ENCODE results near the gene OR51B4. TPM values are rescaled to one million over a fixed set of nuclear protein-coding genes. Genes with fewer than 3 reads are reported as not detected.
"Not testable (repeated sequence)": the region's sequence is repeated elsewhere in the genome, so short reads cannot be mapped to it uniquely, and the experiment has no call there.

The OR51B4 gene
- total RNA-seq, 5 donors from 2014 or later (not counting 1 experiment from before 2014, with no cell fraction given) = not detected

GRCh38 chr11:5298451-5298850 lies 3.3 kb downstream of the OR51B4 start:
- Histone ChIP-seq H3K9me3 (no peaks in the 10 kb centered on the region), H3K4me1 (ENCODE audit: control insufficient read depth in 1 of 2, extremely low read depth in 1 of 2, insufficient read depth in 2 of 2, low read length in 2 of 2) (no peaks in the 10 kb centered on the region), H3K27me3 (replicated peaks in 1 of 2; ENCODE audit: control insufficient read depth in 2 of 2, extremely low read depth in 1 of 2, insufficient read depth in 2 of 2, low read length in 1 of 2) (no peaks in the 10 kb centered on the region), H3K27ac (ENCODE audit: low read length) (no peak overlapping the region), H3K36me3 (ENCODE audit: control insufficient read depth in 2 of 2, extremely low read depth in 1 of 2, insufficient read depth in 1 of 2, low read length in 1 of 2) (no peaks in the 10 kb centered on the region), H3K4me3 (ENCODE audit: control insufficient read depth in 1 of 2, extremely low read depth in 1 of 2, low read length in 1 of 2) (no peak overlapping the region)
- H3K36me3 Mint-ChIP-seq = no peaks in the 10 kb centered on the region
- peaks cover 0 to 4% (median 0%) of the 10 kb centered on the region in 3 donors for H3K9me3 Mint-ChIP-seq
- H3K27ac Mint-ChIP-seq = no peak overlapping the region
- H3K4me3 Mint-ChIP-seq = no peak overlapping the region
- H3K27me3 Mint-ChIP-seq = peaks cover 0 to 12% of the 10 kb centered on the region in 2 donors
- WGBS (ENCODE audit: insufficient coverage) = 100% methylated on average over 1 of the region's 1 CpG
- ChIA-PET CTCF (no interaction called here), POLR2A (no interaction called here)
- no peak for DNase-seq
- H3K4me1 Mint-ChIP-seq = no peaks in the 10 kb centered on the region
- no peak for ATAC-seq (replicated peaks in 1 of 4)

DNA sequence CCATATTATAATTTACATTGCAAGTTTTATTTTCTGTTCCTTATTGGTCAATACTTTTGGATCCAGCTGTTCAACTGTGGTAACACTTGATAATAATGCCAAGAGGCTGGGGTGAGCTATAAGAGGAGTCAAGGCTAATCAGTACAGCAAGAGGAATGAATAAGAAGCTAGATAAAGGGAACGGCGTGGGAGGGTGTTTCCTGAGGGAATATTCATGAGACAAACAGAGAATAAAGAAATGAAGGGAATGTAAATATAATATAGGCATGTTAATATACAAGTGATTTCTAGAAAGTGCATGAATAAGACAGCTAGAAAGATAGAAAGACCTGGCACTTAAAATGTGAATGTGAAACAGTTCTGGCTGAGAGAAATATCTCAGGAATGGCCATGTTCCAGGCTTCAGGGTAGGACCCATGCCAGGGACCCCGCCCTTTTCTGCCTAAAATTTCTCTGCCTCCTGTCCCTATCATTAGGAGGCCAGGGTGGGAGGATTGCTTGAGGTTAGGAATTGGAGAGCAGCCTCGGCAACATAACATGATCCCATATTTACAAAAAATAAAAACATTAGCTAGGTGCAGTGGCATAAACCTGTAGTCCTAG lies 3.9 kb downstream of the OR51B4 start:
- 79% methylated on average over 2 of the region's 4 CpGs for WGBS (ENCODE audit: insufficient coverage)
- CTCF ChIA-PET = no interaction called here
- no peaks in the 10 kb centered on the region for H3K4me1 Mint-ChIP-seq
- Histone ChIP-seq H3K27me3 (replicated peaks in 1 of 2; ENCODE audit: control insufficient read depth in 2 of 2, extremely low read depth in 1 of 2, insufficient read depth in 2 of 2, low read length in 1 of 2) (no peaks in the 10 kb centered on the region), H3K4me3 (ENCODE audit: control insufficient read depth in 1 of 2, extremely low read depth in 1 of 2, low read length in 1 of 2) (no peak overlapping the region), H3K36me3 (ENCODE audit: control insufficient read depth in 2 of 2, extremely low read depth in 1 of 2, insufficient read depth in 1 of 2, low read length in 1 of 2) (no peaks in the 10 kb centered on the region), H3K27ac (ENCODE audit: low read length) (no peak overlapping the region), H3K4me1 (ENCODE audit: control insufficient read depth in 1 of 2, extremely low read depth in 1 of 2, insufficient read depth in 2 of 2, low read length in 2 of 2) (no peaks in the 10 kb centered on the region), H3K9me3 (no peaks in the 10 kb centered on the region)
- H3K36me3 Mint-ChIP-seq = no peaks in the 10 kb centered on the region
- no peak overlapping the region for H3K4me3 Mint-ChIP-seq
- peaks cover 0 to 8% (median 0%) of the 10 kb centered on the region in 3 donors for H3K9me3 Mint-ChIP-seq
- DNase-seq = no peak
- peaks cover 0 to 12% of the 10 kb centered on the region in 2 donors for H3K27me3 Mint-ChIP-seq
- H3K27ac Mint-ChIP-seq = no peak overlapping the region
- POLR2A ChIA-PET = no interaction called here
- ATAC-seq (replicated peaks in 1 of 4) = no peak

DNA sequence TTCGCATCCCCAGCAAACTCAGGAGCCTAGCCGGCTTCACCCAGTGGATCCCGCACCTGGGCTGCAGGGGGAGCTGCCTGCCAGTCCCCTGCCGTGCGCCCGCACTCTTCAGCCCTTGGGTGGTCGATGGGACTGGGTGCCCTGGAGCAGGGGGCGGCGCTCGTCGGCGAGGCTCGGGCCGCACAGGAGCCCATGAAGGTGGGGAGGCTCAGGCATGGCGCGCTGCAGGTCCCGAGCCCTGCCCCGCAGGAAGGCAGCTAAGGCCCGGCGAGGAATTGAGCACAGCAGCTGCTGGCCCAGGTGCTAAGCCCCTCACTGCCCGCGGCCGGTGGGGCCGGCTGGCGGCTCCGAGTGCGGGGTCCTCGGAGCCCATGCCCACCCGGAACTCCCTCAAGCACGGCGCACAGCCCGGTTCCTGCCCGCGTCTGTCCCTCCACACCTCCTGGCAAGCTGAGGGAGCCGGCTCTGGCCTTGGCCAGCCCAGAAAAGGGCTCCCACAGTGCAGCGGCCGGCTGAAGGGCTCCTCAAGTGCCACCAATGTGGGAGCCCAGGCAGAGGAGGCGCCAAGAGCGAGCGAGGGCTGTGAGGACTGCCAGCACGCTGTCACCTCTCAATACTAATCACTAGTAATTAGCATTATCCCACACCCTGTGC lies 7.3 kb downstream of the OR51B4 start:
- H3K27me3 ChIP-seq (replicated peaks in 1 of 2; ENCODE audit: control insufficient read depth in 2 of 2, extremely low read depth in 1 of 2, insufficient read depth in 2 of 2, low read length in 1 of 2); CTCF ChIA-PET; H3K4me3 Mint-ChIP-seq; H3K27ac Mint-ChIP-seq; H3K4me3 ChIP-seq (ENCODE audit: control insufficient read depth in 1 of 2, extremely low read depth in 1 of 2, low read length in 1 of 2); DNase-seq; ATAC-seq (replicated peaks in 1 of 4); H3K36me3 Mint-ChIP-seq; H3K36me3 ChIP-seq (ENCODE audit: control insufficient read depth in 2 of 2, extremely low read depth in 1 of 2, insufficient read depth in 1 of 2, low read length in 1 of 2); POLR2A ChIA-PET; H3K4me1 Mint-ChIP-seq; H3K27ac ChIP-seq (ENCODE audit: low read length); H3K4me1 ChIP-seq (ENCODE audit: control insufficient read depth in 1 of 2, extremely low read depth in 1 of 2, insufficient read depth in 2 of 2, low read length in 2 of 2); H3K27me3 Mint-ChIP-seq; H3K9me3 ChIP-seq; H3K9me3 Mint-ChIP-seq: not testable (repeated sequence)
- WGBS (ENCODE audit: insufficient coverage) = 93% methylated on average over 32 of the region's 41 CpGs

GRCh38 chr11:5293028-5293427 lies 8.7 kb downstream of the OR51B4 start:
- ChIA-PET POLR2A (no interaction called here), CTCF (interaction anchor here in 1 of 2 donors (0.6 kb wide), 1 partner anchor 598 kb away, joined by 3 read pairs; no protein-coding TSS in a partner anchor)
- H3K27ac Mint-ChIP-seq = no peak overlapping the region

DNA sequence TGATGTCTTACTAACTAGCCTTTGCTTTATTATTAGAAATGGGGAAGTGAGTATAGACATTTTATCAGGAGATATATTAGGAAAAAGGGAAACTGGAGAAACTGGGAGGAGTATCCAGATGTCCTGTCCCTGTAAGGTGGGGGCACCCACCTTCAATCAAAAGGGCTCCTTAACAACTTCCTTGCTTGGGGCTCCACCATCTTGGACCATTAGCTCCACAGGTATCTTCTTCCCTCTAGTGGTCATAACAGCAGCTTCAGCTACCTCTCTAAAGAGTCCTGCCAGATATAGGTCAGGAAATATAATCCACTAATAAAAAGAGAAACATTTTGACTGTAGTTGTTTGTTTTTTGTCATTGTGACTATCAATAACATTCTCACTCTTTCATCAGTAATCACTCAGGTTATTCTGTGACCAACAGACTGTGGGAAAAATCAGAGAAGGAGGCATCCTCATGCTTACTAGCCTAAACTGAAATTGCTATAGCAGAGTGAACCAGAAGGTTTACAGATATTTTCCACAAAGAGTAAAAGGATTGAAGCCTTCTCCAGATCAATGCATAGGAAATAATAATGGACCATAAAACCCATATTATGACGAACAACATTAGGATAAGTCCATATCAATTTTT lies 10.4 kb downstream of the OR51B4 start:
- H3K9me3 ChIP-seq = no peaks in the 10 kb centered on the region
- no peak for ATAC-seq (replicated peaks in 1 of 4)
- DNase-seq = no peak
- ChIA-PET POLR2A (no interaction called here), CTCF (no interaction called here)
- Mint-ChIP-seq H3K36me3 (no peaks in the 10 kb centered on the region), H3K9me3 (peaks cover 0 to 4% (median 0%) of the 10 kb centered on the region in 3 donors), H3K27ac (no peak overlapping the region), H3K4me3 (no peak overlapping the region), H3K27me3 (no peaks in the 10 kb centered on the region), H3K4me1 (no peaks in the 10 kb centered on the region)
- H3K27me3 ChIP-seq (replicated peaks in 1 of 2; ENCODE audit: control insufficient read depth in 2 of 2, extremely low read depth in 1 of 2, insufficient read depth in 2 of 2, low read length in 1 of 2) = no peaks in the 10 kb centered on the region
- no peaks in the 10 kb centered on the region for H3K4me1 ChIP-seq (ENCODE audit: control insufficient read depth in 1 of 2, extremely low read depth in 1 of 2, insufficient read depth in 2 of 2, low read length in 2 of 2)
- H3K36me3 ChIP-seq (ENCODE audit: control insufficient read depth in 2 of 2, extremely low read depth in 1 of 2, insufficient read depth in 1 of 2, low read length in 1 of 2) = no peaks in the 10 kb centered on the region
- no peak overlapping the region for H3K4me3 ChIP-seq (ENCODE audit: control insufficient read depth in 1 of 2, extremely low read depth in 1 of 2, low read length in 1 of 2)
- no peak overlapping the region for H3K27ac ChIP-seq (ENCODE audit: low read length)
- WGBS (ENCODE audit: insufficient coverage) = no CpG with 5 or more reads among the region's 1 CpG

More at GRCh38 chr11:5293028-5293427, 8.7 kb downstream of the OR51B4 start:
- H3K27me3 ChIP-seq (replicated peaks in 1 of 2; ENCODE audit: control insufficient read depth in 2 of 2, extremely low read depth in 1 of 2, insufficient read depth in 2 of 2, low read length in 1 of 2) = no peaks in the 10 kb centered on the region
- no peaks in the 10 kb centered on the region for H3K36me3 ChIP-seq (ENCODE audit: control insufficient read depth in 2 of 2, extremely low read depth in 1 of 2, insufficient read depth in 1 of 2, low read length in 1 of 2)
- Mint-ChIP-seq H3K36me3 (no peaks in the 10 kb centered on the region), H3K4me1 (no peaks in the 10 kb centered on the region), H3K27me3 (peaks cover 0 to 4% of the 10 kb centered on the region in 2 donors), H3K4me3 (no peak overlapping the region), H3K9me3 (peaks cover 0 to 4% (median 0%) of the 10 kb centered on the region in 3 donors)
- H3K4me1 ChIP-seq (ENCODE audit: control insufficient read depth in 1 of 2, extremely low read depth in 1 of 2, insufficient read depth in 2 of 2, low read length in 2 of 2) = no peaks in the 10 kb centered on the region
- no peaks in the 10 kb centered on the region for H3K9me3 ChIP-seq
- DNase-seq (no peak), ATAC-seq (replicated peaks in 1 of 4) (no peak)
- no peak overlapping the region for H3K27ac ChIP-seq (ENCODE audit: low read length)
- H3K4me3 ChIP-seq (ENCODE audit: control insufficient read depth in 1 of 2, extremely low read depth in 1 of 2, low read length in 1 of 2) = no peak overlapping the region
- WGBS (ENCODE audit: insufficient coverage) = 82% methylated on average over 8 of the region's 8 CpGs

GRCh38 chr11:5290106-5290505 lies 11.6 kb downstream of the OR51B4 start:
- no peak overlapping the region for H3K4me3 Mint-ChIP-seq
- WGBS (ENCODE audit: insufficient coverage) = no CpG with 5 or more reads among the region's 1 CpG
- CTCF ChIA-PET = no interaction called here

More at GRCh38 chr11:5290106-5290505, 11.6 kb downstream of the OR51B4 start:
- DNase-seq = no peak
- Mint-ChIP-seq H3K27me3 (no peaks in the 10 kb centered on the region), H3K27ac (no peak overlapping the region), H3K4me1 (no peaks in the 10 kb centered on the region), H3K9me3 (peaks cover 0 to 4% (median 0%) of the 10 kb centered on the region in 3 donors), H3K36me3 (no peaks in the 10 kb centered on the region)
- no peaks in the 10 kb centered on the region for H3K4me1 ChIP-seq (ENCODE audit: control insufficient read depth in 1 of 2, extremely low read depth in 1 of 2, insufficient read depth in 2 of 2, low read length in 2 of 2)
- no peak overlapping the region for H3K4me3 ChIP-seq (ENCODE audit: control insufficient read depth in 1 of 2, extremely low read depth in 1 of 2, low read length in 1 of 2)
- H3K9me3 ChIP-seq = no peaks in the 10 kb centered on the region
- H3K27ac ChIP-seq (ENCODE audit: low read length) = no peak overlapping the region
- no peaks in the 10 kb centered on the region for H3K27me3 ChIP-seq (replicated peaks in 1 of 2; ENCODE audit: control insufficient read depth in 2 of 2, extremely low read depth in 1 of 2, insufficient read depth in 2 of 2, low read length in 1 of 2)
- POLR2A ChIA-PET = no interaction called here
- no peaks in the 10 kb centered on the region for H3K36me3 ChIP-seq (ENCODE audit: control insufficient read depth in 2 of 2, extremely low read depth in 1 of 2, insufficient read depth in 1 of 2, low read length in 1 of 2)
- ATAC-seq (replicated peaks in 1 of 4) = no peak

Data from T-cell (primary cell).